RCC 7860 (cell line): ENCODE data around the gene MRPL53.
"Not testable (repeated sequence)": the region's sequence is repeated elsewhere in the genome, so short reads cannot be mapped to it uniquely, and the experiment has no call there.

Experiments used
- DNase-seq: peaks from one replicate; pipeline ENCODE4 v3.0.0-alpha.2; 2015; ENCODE audit warnings: low spot score
- FAIRE-seq: peaks from 2 replicates; lab custom pipeline; 2012; peaks lifted over from hg19 to GRCh38; lab: Jason Lieb, UNC

The MRPL53 gene

GRCh38 chr2:74502720-74503505, 30.4 kb upstream of the MRPL53 start:
- FAIRE-seq = no peak
- peak; percentile 68 for DNase-seq

- FAIRE-seq = no peak
- peak; percentile 9 for DNase-seq
Observed at GRCh38 chr2:74502147-74502719, 29.8 kb upstream of the MRPL53 start.

GRCh38 chr2:74501335-74502071, 29.0 kb upstream of the MRPL53 start:
- DNase-seq = no peak
- no peak for FAIRE-seq

GRCh38 chr2:74500578-74500946, 28.1 kb upstream of the MRPL53 start:
- FAIRE-seq = no peak
- no peak for DNase-seq

- no peak for FAIRE-seq
- no peak for DNase-seq
Observed at GRCh38 chr2:74499940-74500577, 27.6 kb upstream of the MRPL53 start.

GRCh38 chr2:74499267-74499939, 26.9 kb upstream of the MRPL53 start, which contains the start of gene LBX2:
Gene LBX2 (minus strand): TSS chr2:74499603. CDS start chr2:74499537, 66 bp downstream.
- FAIRE-seq (no peak), DNase-seq (no peak)

- DNase-seq (no peak), FAIRE-seq (no peak)
Observed at GRCh38 chr2:74498500-74499266, 26.2 kb upstream of the MRPL53 start.

GRCh38 chr2:74497777-74498499, 25.5 kb upstream of the MRPL53 start:
- no peak for DNase-seq

GRCh38 chr2:74496997-74497776, 24.7 kb upstream of the MRPL53 start:
- FAIRE-seq (no peak), DNase-seq (no peak)

More at GRCh38 chr2:74497777-74498499, 25.5 kb upstream of the MRPL53 start:
- no peak for FAIRE-seq

GRCh38 chr2:74495440-74495839, 23.0 kb upstream of the MRPL53 start:
- DNase-seq (no peak), FAIRE-seq (no peak)

- no peak for FAIRE-seq
- no peak for DNase-seq
Observed at GRCh38 chr2:74493546-74493945, 21.1 kb upstream of the MRPL53 start.

GRCh38 chr2:74491648-74492544, 19.4 kb upstream of the MRPL53 start:
- no peak for FAIRE-seq
- no peak for DNase-seq

- DNase-seq (no peak), FAIRE-seq (no peak)
Observed at GRCh38 chr2:74489906-74490305, 17.4 kb upstream of the MRPL53 start.

- no peak for FAIRE-seq
- no peak for DNase-seq
Observed at GRCh38 chr2:74488643-74489481, 16.4 kb upstream of the MRPL53 start.

GRCh38 chr2:74486141-74486540, 13.7 kb upstream of the MRPL53 start:
- no peak for DNase-seq
- FAIRE-seq = no peak

GRCh38 chr2:74483675-74484164, 11.2 kb upstream of the MRPL53 start:
- FAIRE-seq, DNase-seq: not testable (repeated sequence)
